Skin epidermis (tissue), 12 donors: ENCODE data around the gene FOXN3.

Source experiments
- H3K27ac ChIP-seq, 21 experiments: fragments of 200-600 bp; sonication (generic) in 11 of 21; one replicate each; pipeline ENCODE4 v1.5.0; 2020; ENCODE audit warnings: mild to moderate bottlenecking in 3 of 21, inconsistent platforms in 2 of 21, moderate library complexity in 2 of 21
- H3K4me3 ChIP-seq, 7 experiments: fragments of 200-600 bp; sonication (generic) in 2 of 7; one replicate each; pipeline ENCODE4 v1.5.0; 2020; ENCODE audit warnings: inconsistent platforms in 2 of 7, mild to moderate bottlenecking in 2 of 7, moderate library complexity in 1 of 7

FOXN3 gene

DNA sequence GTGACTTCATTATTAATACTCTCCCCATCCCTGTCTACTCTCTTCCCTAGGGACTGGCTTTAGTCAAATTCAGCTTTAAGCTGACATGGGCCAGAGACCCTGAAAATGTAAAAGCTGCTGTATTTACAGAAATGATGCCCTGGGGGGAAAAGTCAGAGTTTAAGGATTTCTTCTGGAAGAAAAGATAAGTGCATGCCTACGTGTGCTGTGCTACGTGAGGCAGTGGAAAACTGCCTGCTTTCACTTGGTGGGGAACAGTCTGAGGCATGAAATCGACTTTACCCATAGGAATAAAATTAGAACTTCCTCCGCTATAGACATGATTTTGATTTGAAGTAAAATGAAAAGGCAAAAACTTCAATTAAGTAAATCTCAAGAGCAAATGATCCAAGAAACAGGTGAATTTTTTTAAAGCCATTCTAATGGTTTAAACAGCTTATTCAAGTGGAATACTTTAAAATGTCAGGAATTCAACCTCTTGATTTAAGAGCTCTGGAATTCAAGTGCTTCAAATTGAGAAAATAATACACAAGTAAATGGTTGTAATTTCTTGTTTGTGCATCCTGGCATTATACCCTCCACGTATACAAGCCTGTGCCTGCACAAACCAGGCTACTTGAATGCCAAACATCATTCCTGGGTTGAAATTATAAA lies 168.5 kb downstream of the FOXN3 start:
- Histone ChIP-seq H3K27ac (no peak overlapping the region), H3K4me3 (no peak overlapping the region)

DNA sequence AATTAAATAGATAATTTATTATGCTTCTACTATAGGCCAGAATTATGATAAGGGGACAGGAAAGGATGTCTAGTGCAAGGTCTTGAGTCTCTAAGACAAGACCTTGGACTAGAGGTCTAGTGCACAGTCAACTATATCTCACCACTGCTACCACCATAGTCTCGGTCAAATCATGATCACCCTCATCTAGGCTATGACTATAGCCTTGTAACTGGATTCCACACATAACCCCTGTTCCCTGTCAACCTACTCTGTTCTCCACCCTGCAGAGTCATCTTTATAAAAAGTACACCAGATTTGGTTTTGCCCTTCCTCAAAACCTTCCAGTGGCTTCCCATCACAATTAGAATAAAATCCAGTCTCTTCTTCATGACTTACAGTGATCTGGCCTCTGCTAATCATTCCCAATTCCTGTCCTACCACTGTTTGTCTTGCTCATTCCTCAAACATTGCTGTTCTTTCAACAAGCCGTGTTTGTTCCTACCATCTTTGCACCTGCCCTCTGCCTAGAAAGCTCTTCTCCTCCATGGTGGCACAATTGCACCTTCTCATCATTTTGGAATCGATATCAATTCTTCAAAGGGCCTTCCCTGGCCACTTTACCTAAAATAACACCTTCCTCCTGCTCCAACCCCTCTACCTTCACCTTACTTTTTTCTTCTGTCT lies 169.4 kb downstream of the FOXN3 start:
- no peak overlapping the region for H3K4me3 ChIP-seq
- no peak overlapping the region for H3K27ac ChIP-seq

DNA sequence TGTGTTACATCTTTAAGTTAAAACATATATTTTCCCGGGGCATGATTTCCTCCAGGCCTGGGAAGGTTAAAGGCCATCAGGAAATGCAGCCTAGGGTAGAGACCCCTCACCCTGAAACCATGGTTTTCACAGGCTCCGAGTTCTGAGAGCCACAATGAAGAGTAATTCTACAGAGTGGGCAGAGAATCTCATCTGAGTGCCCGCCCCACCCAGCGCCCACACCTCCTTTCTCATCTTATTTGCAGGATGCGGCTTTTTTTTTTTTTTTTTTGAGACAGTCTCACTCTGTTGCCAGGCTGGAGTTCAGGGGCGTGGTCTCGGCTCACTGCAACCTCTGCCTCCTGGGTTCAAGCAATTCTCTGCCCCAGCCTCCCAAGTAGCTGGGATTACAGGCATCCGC lies 170.7 kb downstream of the FOXN3 start:
- H3K27ac ChIP-seq = no peak overlapping the region
- H3K4me3 ChIP-seq = no peak overlapping the region

DNA sequence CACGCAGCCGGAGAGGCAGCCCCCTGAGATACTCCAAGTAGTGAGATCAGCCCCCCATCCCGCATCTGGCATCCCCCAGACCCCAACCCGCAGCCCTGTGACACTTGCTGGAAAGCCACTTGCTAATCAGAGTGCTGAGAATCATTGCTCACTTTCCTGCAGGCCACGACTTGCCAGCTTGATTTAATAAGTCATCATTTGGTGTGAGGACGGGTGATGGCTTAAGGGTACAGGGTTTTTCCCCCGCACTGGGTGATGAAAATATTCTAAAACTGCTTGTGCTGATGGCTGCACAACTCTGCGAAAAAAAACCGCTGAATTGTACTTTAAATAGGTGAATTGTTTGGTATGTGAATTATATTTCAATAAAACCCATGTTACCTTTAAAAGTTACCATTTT lies 171.2 kb downstream of the FOXN3 start:
- Histone ChIP-seq H3K4me3 (no peak overlapping the region), H3K27ac (no peak overlapping the region)

DNA sequence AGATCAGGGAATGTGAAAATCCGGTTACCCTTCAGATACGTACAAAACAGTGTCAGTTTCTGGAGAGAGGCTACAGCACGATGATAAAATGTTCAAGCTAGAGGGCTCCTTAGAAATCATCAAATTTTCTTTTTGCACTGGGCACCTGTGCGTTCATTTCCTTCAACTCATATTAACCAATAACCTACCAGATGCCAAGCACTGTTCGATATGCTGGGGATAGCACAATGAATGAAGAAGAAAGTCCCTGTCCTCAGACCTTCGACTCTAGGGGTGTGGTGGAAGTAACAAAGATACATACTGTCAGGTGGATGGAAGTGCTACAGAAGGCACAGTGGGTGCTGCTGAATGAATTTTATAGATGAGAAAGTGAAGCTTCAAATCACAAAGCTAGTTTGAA lies 172.3 kb downstream of the FOXN3 start:
- no peak overlapping the region for H3K27ac ChIP-seq
- H3K4me3 ChIP-seq = no peak overlapping the region

DNA sequence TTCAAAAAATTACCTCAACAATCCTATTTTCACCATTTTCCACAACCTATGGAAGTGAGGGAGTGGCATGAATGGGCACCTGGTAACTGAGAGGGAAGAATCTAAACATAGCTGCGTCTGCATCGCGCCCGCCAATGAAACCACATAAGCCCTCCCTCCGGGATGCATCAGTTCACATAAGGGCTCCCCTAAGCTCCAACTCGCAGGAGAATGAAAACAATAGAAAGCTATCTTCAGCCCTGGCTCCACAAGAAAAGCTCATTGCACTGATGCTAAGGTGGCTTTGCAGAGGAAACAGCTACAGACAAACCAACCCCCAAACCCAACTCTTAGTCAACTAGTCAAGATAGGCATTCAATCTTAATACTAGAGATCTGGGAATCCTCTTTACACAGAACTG lies 173.3 kb downstream of the FOXN3 start:
- no peak overlapping the region for H3K27ac ChIP-seq
- H3K4me3 ChIP-seq = no peak overlapping the region

DNA sequence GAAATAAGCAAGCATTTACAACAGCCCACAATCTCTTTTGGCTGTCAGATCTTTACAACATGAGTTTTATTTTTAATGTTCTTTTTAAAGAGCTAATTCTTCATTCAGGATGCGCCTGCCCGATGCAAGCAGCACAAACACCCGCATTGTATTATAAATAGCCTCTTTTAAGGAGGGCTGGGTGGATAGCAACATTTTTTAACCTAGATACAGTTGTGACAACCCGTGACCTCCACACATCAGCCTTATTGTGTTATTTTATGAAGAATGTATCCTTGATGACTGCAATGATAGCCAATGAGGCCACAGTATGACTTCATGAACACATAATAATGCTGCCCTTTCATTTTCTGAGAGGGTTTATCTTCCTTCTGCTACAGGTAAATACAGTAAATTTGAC lies 173.7 kb downstream of the FOXN3 start:
- H3K27ac ChIP-seq = peak overlapping the region in 1 of 21 experiments; percentile 13

DNA sequence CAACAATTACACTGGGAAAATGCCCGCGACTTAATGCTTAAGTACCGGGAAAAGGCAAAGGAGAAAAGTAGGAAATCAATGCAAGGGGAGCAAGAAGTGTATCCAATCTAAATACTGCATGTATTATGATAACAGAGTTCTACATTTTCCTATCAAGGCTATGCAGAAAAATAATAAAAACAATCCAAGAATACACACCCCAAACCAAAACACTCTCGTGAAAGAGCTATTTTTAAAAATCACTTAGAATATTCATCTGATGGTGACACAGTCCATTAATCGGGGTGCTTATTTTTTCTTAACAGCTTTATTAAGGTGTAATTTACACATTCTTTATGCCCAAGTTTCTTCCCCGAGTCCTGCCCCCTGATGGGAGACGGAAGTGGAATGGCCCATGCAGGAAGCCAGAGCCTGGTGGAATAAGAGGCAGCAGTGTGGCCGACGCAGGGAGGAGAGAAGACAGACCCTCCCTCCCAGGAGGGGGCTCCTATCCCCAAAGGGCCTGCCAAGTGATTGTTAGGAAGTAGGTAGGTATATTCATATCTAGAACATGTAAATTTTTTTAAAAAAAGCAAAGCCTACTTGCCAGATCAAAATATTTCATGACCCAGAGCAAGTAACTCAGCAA lies 174.3 kb downstream of the FOXN3 start:
- no peak overlapping the region for H3K4me3 ChIP-seq
- peak overlapping the region in 1 of 21 experiments; percentile 13 for H3K27ac ChIP-seq

More for the DNA sequence above, 173.7 kb downstream of the FOXN3 start:
- no peak overlapping the region for H3K4me3 ChIP-seq

DNA sequence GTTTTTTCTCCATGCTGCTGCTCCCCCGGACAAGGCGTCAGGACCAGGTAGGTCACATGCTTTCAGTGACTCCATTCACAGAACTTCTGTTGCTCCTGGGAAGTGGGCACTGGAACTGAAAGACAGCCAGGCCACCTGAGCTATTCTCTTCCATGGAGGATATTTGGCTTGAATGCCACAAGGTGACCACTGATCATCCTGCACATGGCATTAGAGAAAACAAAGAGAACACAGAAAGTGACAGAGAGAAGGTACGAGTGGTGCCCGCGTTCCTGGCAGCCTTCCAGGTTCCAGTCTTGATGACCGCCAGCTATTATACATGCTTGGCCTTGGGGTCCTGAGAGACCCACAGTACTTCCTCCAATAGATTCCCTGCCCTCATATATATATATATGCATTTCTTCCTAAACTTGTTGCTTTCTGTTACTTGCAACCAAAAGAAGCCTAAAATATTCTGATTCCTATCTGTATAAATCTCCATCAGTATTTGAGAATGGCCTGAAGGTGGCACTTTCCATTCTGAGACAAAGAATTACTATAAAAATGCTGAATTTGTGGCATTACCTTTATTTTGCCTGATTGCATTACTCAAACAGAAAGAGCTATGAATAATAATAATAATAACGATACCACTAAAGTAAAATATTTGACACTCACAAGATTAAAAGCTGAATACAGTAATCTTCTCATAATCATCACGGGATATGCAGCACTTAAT lies 174.9 kb downstream of the FOXN3 start:
- H3K4me3 ChIP-seq = no peak overlapping the region
- H3K27ac ChIP-seq = no peak overlapping the region

DNA sequence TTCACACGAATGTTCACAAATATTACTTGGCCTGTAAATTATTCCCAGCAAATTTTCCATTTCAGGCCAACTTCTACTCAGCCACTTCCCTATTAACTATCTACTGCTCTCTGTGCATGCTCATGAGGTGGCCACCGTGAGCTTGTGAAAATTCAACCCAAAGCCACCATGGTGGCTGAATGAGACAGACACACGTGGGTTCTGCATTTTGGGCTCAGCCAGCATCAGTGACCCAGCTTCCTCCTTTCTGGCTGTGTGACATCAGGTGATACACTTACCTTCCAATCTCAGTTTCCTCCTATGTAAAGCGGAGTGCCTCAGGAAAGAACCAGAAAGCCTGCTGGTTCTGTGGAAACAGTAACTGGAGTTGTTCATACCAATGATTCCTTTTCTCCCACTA lies 175.8 kb downstream of the FOXN3 start:
- no peak overlapping the region for H3K27ac ChIP-seq
- H3K4me3 ChIP-seq = no peak overlapping the region

DNA sequence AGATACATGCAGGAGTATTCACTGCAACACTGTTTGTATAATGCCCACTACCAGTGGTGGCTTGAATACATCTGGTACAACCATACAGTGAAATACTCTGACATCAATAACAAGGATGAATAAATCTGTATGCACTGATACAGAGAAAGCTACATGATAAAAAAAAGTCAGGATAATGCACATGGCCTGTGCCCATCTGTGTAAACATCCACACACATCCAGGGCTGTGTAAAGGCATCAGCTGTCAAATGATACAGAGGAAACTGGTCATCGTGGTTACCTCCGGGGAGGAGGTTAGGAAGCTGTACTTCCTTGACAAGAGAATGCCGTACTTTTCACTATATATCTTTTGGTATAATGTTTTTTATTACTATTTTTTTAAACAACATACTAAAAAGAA lies 176.6 kb downstream of the FOXN3 start:
- no peak overlapping the region for H3K27ac ChIP-seq
- no peak overlapping the region for H3K4me3 ChIP-seq

DNA sequence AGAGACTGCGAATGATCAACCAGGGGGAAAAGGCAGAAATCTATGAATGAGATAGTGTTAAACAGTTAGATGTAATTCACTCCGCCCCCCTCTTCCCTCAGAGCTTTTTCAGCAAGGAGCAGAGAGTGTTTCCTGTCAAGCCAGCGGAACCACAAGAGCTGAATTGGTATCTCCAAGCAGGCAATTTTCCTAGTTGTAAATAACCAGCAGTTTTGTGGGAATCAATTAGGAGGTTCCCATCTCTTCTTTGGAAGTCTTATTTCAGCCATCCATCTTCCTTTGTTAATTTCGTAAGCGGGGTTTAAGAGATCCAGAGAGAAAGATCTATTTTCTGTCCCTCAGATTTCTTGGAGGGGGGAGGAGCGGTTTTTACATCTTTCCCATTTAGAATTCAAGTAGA lies 178.0 kb downstream of the FOXN3 start:
- no peak overlapping the region for H3K27ac ChIP-seq

DNA sequence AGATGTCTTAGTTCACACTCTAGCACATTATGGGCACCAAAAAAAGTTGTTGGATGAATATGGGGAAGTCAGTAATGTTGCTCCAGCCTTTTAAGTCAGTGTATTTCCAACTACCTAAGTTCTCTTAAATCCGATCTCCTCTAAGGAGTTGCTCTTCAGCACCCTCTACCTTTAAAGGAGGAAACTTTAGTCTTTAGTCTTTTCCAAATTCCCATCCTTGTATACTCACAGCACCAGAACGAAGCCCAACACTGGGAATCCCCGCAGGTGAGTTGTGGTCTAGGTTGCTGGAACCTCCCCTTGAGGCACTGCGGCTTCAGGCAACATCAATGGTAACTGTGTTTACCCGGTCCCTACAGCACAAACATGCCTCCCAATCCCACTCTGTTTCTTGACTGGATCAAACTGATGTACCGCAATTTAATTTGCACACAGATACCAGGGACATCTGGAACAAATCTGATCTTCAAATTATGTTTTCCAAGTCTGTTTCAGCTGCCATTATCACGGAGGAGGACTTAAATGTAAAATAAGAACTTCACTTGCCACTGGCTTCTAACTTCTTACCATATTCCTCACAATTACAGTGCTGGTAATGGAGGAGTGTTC lies 179.0 kb downstream of the FOXN3 start:
- no peak overlapping the region for H3K4me3 ChIP-seq
- no peak overlapping the region for H3K27ac ChIP-seq

More for the DNA sequence above, 178.0 kb downstream of the FOXN3 start:
- no peak overlapping the region for H3K4me3 ChIP-seq

DNA sequence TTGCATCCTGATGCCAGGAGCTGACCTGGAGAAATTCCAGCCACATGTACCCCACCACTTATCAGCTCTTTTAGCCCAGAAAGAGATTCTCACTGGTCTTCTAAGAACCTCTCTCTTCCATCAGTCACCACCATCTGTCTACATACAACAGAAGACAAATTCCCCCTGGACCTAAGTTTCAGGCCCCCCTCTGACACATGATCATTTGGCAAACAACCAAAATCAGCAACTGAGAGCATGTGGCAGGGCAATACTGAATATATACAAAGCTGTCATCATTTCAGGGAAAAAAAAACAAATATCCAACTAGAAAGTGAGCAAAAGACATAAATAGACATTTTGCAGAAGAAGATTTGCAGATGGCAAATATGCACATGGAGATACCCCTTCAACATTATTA lies 180.2 kb downstream of the FOXN3 start:
- no peak overlapping the region for H3K27ac ChIP-seq
- no peak overlapping the region for H3K4me3 ChIP-seq

DNA sequence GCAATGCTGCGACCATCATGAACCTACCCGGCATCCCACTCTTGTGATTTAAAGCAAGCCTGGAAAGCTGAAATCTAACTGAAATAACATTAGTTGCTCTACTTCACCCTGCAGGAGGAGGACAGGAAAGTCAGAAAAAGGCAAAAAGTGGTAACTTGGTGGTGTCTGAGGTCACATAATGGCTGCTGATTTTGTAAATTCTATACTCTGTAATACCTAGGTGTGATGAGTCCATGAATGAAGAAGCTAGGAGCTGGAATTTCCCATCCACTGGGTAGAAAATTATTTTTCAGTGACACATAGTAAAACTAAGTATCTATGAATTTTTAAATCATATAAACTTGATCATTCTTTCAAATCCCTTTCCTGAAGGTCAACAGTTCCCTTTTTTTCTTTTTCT lies 183.8 kb downstream of the FOXN3 start:
- H3K4me3 ChIP-seq = no peak overlapping the region

DNA sequence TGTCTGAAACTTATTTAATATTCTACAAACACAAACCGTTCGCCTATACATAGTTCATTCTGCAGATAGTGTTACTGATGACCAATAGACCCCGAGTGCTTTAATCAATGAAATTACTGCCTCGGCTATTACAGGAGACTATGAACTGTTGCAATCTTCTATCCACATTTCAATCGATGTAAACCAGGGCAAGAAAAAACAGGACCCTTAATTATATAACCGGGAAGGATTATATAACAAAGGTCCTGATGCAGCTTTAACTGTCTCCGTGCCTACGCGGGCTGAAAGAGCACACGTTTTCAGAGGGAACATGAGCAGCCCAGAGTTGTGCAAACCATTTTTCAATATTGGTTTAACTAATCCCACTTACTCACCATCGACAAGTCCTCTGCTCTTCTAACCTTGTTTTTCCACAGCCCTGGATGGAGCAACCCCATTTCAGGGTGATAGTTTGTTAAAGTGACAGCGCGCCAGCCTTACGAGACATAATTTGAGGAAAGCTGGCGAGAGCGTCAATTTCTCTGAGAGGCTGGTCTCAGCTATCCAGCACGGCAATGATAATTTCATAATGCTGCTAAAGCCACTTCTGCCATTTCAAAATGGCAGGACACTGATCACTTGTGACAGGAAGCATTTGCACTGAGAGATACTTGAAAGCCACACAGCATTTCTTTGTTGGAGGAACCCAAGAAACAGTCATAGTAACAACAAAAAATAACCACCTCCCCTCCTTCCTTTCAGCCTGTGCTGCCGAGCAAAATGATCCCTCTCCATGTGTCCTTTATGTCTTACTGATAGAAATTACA lies 184.6 kb downstream of the FOXN3 start:
- Histone ChIP-seq H3K4me3 (no peak overlapping the region), H3K27ac (peak overlapping the region in 1 of 21 experiments; percentile 17)

More for the DNA sequence above, 183.8 kb downstream of the FOXN3 start:
- H3K27ac ChIP-seq = no peak overlapping the region

DNA sequence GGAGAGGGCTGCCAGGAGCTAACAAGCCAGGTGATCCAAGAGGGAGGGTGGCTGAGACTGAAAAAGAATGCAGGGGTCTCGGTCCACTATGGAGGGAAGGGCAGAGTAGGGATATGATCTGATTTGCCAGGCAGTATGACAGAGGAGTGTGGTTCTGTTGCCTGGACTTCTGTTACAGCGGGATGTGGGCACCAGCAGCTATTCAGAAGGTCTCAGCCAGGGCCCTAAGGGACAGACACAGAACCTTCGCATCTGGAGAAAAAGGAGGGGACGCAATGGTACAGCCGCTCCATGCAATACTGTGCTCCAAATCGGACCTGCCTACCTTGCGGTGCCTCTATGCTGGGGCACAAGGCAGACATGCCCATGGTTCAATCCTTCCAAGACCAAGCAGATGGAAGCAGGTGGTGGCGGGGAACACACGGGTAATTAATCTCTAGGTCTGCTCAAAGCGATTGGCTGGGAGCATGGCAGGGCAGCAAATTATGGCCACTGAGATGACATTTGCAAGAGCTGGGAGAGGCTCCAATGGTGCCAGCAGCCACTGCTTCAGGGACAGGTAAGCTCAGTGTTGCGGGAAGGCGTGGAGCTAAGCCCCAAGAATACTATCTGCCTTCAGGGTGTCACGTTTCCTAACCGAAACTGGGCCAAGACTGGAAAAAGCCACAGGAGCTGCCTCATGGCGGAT lies 185.5 kb downstream of the FOXN3 start:
- Histone ChIP-seq H3K27ac (peak overlapping the region in 1 of 21 experiments; percentile 17), H3K4me3 (no peak overlapping the region)

DNA sequence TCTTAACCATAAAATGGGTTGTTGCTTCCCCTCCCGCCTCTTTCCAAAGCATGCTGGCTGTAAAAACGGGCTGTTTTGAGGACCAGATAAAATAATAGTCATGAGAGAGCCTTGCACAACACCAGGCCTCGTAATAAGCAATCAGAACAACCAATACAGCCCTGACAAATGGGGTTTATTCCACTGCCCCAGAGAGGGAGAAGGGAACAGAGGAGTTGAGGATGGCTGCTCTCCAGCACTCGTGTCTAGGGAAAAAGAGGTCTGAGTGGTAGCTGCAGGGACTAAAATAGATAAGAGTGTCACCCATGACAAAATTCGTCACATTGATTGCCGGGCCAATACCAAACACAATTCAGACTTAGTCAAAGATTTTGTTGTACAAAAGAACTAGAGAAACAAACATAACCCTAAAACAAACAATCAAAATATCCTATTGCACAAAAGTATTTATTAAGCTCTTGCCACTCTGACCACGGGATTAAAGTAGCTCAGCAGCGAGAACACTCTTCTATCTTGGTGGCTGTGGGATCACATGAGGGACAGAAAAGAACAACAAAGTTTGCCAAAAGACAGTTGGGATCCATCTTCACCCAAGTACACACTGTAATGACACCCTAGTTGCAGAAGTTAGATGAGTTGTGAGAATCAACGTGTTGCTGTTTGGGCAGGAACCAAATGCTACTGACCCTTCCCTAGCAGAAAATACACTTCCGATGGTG lies 188.0 kb downstream of the FOXN3 start:
- Histone ChIP-seq H3K27ac (peak overlapping the region in 2 of 21 experiments; percentile 26 to 54), H3K4me3 (no peak overlapping the region)
